ENCODE measurements around the gene STK11. TPM values are rescaled to one million over a fixed set of nuclear protein-coding genes. Genes with fewer than 3 reads are reported as not detected.

Gene STK11
- total RNA-seq, 5 donors from 2014 or later (not counting 1 experiment from before 2014, with no cell fraction given), result 70.2 to 115 (median 99.5) TPM

DNA sequence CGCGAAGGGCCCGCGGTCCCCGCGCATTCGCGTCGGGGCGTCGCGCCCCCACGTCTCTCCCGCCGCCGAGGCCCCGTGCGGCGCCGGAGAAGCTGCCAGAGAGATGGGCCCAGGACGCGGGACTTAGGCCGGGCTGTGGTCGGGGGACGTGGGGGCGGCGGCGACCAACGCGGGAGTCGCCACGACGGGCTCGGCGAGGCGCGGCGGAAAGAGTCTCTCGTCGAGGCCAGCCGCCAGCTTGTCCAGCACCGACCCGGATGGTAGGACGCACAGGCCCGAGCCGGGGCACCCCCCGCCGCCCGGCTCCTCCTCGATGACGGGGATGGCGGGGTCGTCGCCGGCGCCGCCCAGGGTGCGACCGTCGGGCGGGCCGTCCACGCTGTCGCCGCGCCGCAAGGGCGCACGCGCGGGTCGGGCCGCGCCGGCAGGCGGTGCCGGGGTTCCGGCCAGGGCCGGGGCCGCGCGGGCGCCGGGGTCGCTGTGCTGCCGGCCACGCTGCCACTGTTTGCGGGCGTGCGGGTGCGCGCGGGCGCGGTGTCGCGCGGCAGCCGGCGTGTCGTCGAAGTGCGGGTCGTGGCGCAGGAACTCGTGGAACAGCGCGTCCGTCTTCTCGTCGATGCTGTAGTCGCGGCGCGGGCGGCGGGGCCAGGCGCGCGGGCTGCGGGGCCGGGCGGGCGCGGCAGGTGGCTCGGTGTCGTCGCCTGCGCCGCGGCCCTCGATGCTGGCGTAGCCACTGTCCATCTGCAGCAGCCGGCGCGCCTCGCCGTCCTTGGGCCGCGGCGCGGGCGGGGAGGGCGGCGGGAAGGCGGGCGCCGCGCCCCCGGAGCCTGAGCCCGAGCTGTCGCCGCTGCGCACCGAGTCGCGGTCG is 23.7 kb downstream of the STK11 start:
- no peak overlapping the region for H3K27ac Mint-ChIP-seq
- CTCF ChIA-PET, result no interaction called here

GRCh38 chr19:1229924-1230782 is 24.6 kb downstream of the STK11 start:
- ChIA-PET CTCF (no interaction called here), POLR2A (no interaction called here)
- Mint-ChIP-seq H3K27me3 (no peaks in the 10 kb centered on the region), H3K4me3 (no peak overlapping the region), H3K4me1 (peaks cover 0 to 3% (median 0%) of the 10 kb centered on the region in 3 donors), H3K27ac (no peak overlapping the region), H3K36me3 (no peaks in the 10 kb centered on the region), H3K9me3 (no peaks in the 10 kb centered on the region)
- Histone ChIP-seq H3K36me3 (ENCODE audit: control insufficient read depth in 2 of 2, extremely low read depth in 1 of 2, insufficient read depth in 1 of 2, low read length in 1 of 2) (peaks cover 5 to 11% of the 10 kb centered on the region in 2 donors), H3K27me3 (replicated peaks in 1 of 2; ENCODE audit: control insufficient read depth in 2 of 2, extremely low read depth in 1 of 2, insufficient read depth in 2 of 2, low read length in 1 of 2) (no peaks in the 10 kb centered on the region), H3K4me1 (ENCODE audit: control insufficient read depth in 1 of 2, extremely low read depth in 1 of 2, insufficient read depth in 2 of 2, low read length in 2 of 2) (no peaks in the 10 kb centered on the region), H3K9me3 (no peaks in the 10 kb centered on the region), H3K27ac (ENCODE audit: low read length) (no peak overlapping the region), H3K4me3 (ENCODE audit: control insufficient read depth in 1 of 2, extremely low read depth in 1 of 2, low read length in 1 of 2) (no peak overlapping the region)
- no peak for ATAC-seq (replicated peaks in 1 of 4)
- DNase-seq, result no peak
- 96% methylated on average over 57 of the region's 61 CpGs for WGBS (ENCODE audit: insufficient coverage)

More for the DNA sequence above, 23.7 kb downstream of the STK11 start:
- Histone ChIP-seq H3K27me3 (replicated peaks in 1 of 2; ENCODE audit: control insufficient read depth in 2 of 2, extremely low read depth in 1 of 2, insufficient read depth in 2 of 2, low read length in 1 of 2) (no peaks in the 10 kb centered on the region), H3K9me3 (no peaks in the 10 kb centered on the region), H3K4me3 (ENCODE audit: control insufficient read depth in 1 of 2, extremely low read depth in 1 of 2, low read length in 1 of 2) (no peak overlapping the region), H3K4me1 (ENCODE audit: control insufficient read depth in 1 of 2, extremely low read depth in 1 of 2, insufficient read depth in 2 of 2, low read length in 2 of 2) (no peaks in the 10 kb centered on the region), H3K27ac (ENCODE audit: low read length) (no peak overlapping the region), H3K36me3 (ENCODE audit: control insufficient read depth in 2 of 2, extremely low read depth in 1 of 2, insufficient read depth in 1 of 2, low read length in 1 of 2) (peaks cover 8 to 17% of the 10 kb centered on the region in 2 donors)
- DNase-seq, result no peak
- no peaks in the 10 kb centered on the region for H3K9me3 Mint-ChIP-seq
- 98% methylated on average over 145 of the region's 158 CpGs for WGBS (ENCODE audit: insufficient coverage)
- H3K36me3 Mint-ChIP-seq, result no peaks in the 10 kb centered on the region
- peaks cover 0 to 3% (median 0%) of the 10 kb centered on the region in 3 donors for H3K4me1 Mint-ChIP-seq
- no peak for ATAC-seq (replicated peaks in 1 of 4)
- H3K4me3 Mint-ChIP-seq, result no peak overlapping the region
- POLR2A ChIA-PET, result no interaction called here
- H3K27me3 Mint-ChIP-seq, result no peaks in the 10 kb centered on the region

DNA sequence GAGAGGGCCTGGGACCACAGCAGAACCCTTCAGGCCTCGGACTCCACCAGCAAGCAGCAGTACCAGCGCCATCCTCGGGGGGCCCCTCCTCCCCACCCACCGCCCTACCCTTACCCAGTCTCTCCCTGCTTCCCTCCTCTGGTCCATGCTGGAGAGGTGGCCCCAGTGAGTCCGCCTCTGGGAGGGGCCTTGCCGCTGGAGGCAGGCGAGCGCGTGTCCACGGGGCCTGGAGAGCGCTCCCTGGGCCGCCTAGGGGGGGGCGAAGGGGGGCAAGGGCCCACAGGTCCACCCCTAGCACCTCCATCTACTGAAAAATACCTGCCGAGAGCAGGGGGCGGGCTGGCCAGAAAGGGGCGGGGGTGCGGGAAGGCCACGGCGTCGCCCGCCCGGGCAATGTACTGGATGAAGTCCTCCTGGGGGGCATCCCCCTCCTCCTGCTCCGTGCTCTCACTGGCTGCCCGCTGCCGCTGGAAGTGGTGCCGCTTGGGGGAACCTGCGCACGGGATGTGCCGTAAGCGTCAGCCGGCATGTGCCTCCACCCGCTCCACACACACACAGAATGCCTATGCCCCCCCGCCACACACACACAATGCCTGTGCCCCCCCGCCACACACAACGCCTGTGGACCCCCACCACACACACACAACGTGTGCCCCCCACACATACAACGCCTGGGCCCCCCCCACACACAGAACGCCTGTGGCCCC is 25.4 kb downstream of the STK11 start:
- no peak for DNase-seq

DNA sequence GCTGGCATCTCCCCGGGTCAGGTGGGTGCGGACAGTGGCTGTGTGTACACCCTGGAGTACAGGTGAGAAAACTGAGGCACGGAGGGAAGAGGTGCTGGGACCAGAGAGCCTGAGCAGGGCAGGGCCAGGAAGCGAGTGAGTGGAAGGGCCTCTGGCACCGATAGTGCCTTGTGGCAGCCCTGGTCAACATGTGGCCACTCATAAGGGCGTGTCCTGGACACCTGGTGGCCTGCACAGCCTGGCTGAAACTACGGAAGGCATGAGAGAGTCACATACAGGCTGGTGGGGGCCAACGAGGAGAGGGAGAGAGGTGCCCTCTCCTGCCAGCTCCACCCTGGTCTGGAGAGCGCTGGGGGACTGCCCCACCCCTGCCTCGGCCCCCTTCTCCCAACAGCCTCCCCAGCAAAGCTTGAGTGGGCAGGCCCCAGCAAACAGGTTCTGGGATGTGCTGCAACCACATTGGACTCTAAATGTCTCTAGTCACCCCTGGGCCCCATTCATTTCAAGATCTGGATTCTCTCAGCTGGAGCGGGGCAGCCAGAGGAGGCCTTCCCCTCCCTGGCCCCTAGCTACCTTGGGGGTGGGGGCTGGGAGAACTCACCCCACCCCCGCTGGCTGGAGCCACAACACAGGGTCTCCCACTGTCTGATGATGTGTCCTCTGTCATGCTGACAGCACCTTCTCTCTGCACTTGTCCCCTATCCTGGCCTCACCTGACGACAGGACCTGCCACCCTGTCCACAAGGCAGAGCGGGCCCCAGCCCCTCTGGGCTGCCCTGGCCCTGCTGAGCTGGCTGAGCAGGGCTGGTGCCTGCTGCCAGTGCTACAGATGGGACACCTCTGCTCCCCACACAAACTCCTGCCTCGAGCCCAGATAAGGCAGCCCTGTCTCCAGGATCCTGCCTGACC is 26.4 kb downstream of the STK11 start:
- peaks cover 0 to 2% of the 10 kb centered on the region in 2 donors for H3K36me3 ChIP-seq (ENCODE audit: control insufficient read depth in 2 of 2, extremely low read depth in 1 of 2, insufficient read depth in 1 of 2, low read length in 1 of 2)
- H3K27me3 Mint-ChIP-seq, result no peaks in the 10 kb centered on the region
- POLR2A ChIA-PET, result interaction anchor here in 1 of 2 donors (0.6 kb wide), 1 partner anchor 44 kb away, joined by 3 read pairs; no protein-coding TSS in a partner anchor
- no peak overlapping the region for H3K4me3 Mint-ChIP-seq
- H3K27ac ChIP-seq (ENCODE audit: low read length), result no peak overlapping the region
- peak overlapping the region in 1 of 2 donors; percentile 69 for H3K27ac Mint-ChIP-seq
- H3K4me1 ChIP-seq (ENCODE audit: control insufficient read depth in 1 of 2, extremely low read depth in 1 of 2, insufficient read depth in 2 of 2, low read length in 2 of 2), result peaks cover 0 to 5% of the 10 kb centered on the region in 2 experiments
- H3K27me3 ChIP-seq (replicated peaks in 1 of 2; ENCODE audit: control insufficient read depth in 2 of 2, extremely low read depth in 1 of 2, insufficient read depth in 2 of 2, low read length in 1 of 2), result peaks cover 0 to 15% of the 10 kb centered on the region in 2 experiments
- CTCF ChIA-PET, result no interaction called here
- DNase-seq, result no peak
- H3K36me3 Mint-ChIP-seq, result no peaks in the 10 kb centered on the region
- peaks cover 0 to 3% (median 0%) of the 10 kb centered on the region in 3 donors for H3K4me1 Mint-ChIP-seq
- no peak overlapping the region for H3K4me3 ChIP-seq (ENCODE audit: control insufficient read depth in 1 of 2, extremely low read depth in 1 of 2, low read length in 1 of 2)
- H3K9me3 ChIP-seq, result no peaks in the 10 kb centered on the region
- no peaks in the 10 kb centered on the region for H3K9me3 Mint-ChIP-seq
- 84% methylated on average over 13 of the region's 15 CpGs for WGBS (ENCODE audit: insufficient coverage)
- ATAC-seq (replicated peaks in 1 of 4), result no peak

More for the DNA sequence above, 25.4 kb downstream of the STK11 start:
- H3K9me3 Mint-ChIP-seq, result no peaks in the 10 kb centered on the region
- ATAC-seq (replicated peaks in 1 of 4), result no peak
- no peaks in the 10 kb centered on the region for H3K36me3 Mint-ChIP-seq
- Histone ChIP-seq H3K27ac (ENCODE audit: low read length) (no peak overlapping the region), H3K4me1 (ENCODE audit: control insufficient read depth in 1 of 2, extremely low read depth in 1 of 2, insufficient read depth in 2 of 2, low read length in 2 of 2) (no peaks in the 10 kb centered on the region), H3K4me3 (ENCODE audit: control insufficient read depth in 1 of 2, extremely low read depth in 1 of 2, low read length in 1 of 2) (no peak overlapping the region), H3K9me3 (no peaks in the 10 kb centered on the region), H3K27me3 (replicated peaks in 1 of 2; ENCODE audit: control insufficient read depth in 2 of 2, extremely low read depth in 1 of 2, insufficient read depth in 2 of 2, low read length in 1 of 2) (peaks cover 0 to 7% of the 10 kb centered on the region in 2 experiments), H3K36me3 (ENCODE audit: control insufficient read depth in 2 of 2, extremely low read depth in 1 of 2, insufficient read depth in 1 of 2, low read length in 1 of 2) (peaks cover 5 to 9% of the 10 kb centered on the region in 2 donors)
- peaks cover 0 to 3% (median 0%) of the 10 kb centered on the region in 3 donors for H3K4me1 Mint-ChIP-seq
- no peaks in the 10 kb centered on the region for H3K27me3 Mint-ChIP-seq
- 73% methylated on average over 5 of the region's 38 CpGs for WGBS (ENCODE audit: insufficient coverage)
- POLR2A ChIA-PET, result no interaction called here
- CTCF ChIA-PET, result no interaction called here
- H3K4me3 Mint-ChIP-seq, result no peak overlapping the region
- H3K27ac Mint-ChIP-seq, result no peak overlapping the region

- H3K4me3 Mint-ChIP-seq, result no peak overlapping the region
- Histone ChIP-seq H3K9me3 (no peaks in the 10 kb centered on the region), H3K4me3 (ENCODE audit: control insufficient read depth in 1 of 2, extremely low read depth in 1 of 2, low read length in 1 of 2) (no peak overlapping the region), H3K4me1 (ENCODE audit: control insufficient read depth in 1 of 2, extremely low read depth in 1 of 2, insufficient read depth in 2 of 2, low read length in 2 of 2) (peaks cover 0 to 10% of the 10 kb centered on the region in 2 experiments), H3K36me3 (ENCODE audit: control insufficient read depth in 2 of 2, extremely low read depth in 1 of 2, insufficient read depth in 1 of 2, low read length in 1 of 2) (no peaks in the 10 kb centered on the region), H3K27ac (ENCODE audit: low read length) (no peak overlapping the region), H3K27me3 (replicated peaks in 1 of 2; ENCODE audit: control insufficient read depth in 2 of 2, extremely low read depth in 1 of 2, insufficient read depth in 2 of 2, low read length in 1 of 2) (peaks cover 0 to 20% of the 10 kb centered on the region in 2 experiments)
- H3K9me3 Mint-ChIP-seq, result no peaks in the 10 kb centered on the region
- H3K4me1 Mint-ChIP-seq, result peaks cover 0 to 3% (median 0%) of the 10 kb centered on the region in 3 donors
- DNase-seq (no peak), ATAC-seq (replicated peaks in 1 of 4) (no peak)
- 43% methylated on average over 7 of the region's 15 CpGs for WGBS (ENCODE audit: insufficient coverage)
- CTCF ChIA-PET, result no interaction called here
- no peaks in the 10 kb centered on the region for H3K36me3 Mint-ChIP-seq
- peak overlapping the region in 1 of 2 donors; percentile 69 for H3K27ac Mint-ChIP-seq
- no peaks in the 10 kb centered on the region for H3K27me3 Mint-ChIP-seq
- POLR2A ChIA-PET, result no interaction called here
Measured at GRCh38 chr19:1232652-1233072, 27.1 kb downstream of the STK11 start.

Data from T-cell (primary cell).